Stimulated activated CD4-positive, alpha-beta T cell treated with anti-CD3 and anti-CD28 coated beads, Interleukin-2, amount 100 ng/mL, for 24 hours (primary cell): ENCODE data around the gene PNPLA3.
A peak's percentile ranks its signal among the peaks of the same experiment; 100 is the strongest.

ENCODE experiments used
- DNase-seq, 2 donors: peaks; one replicate each; pipeline ENCODE4 v3.0.0-alpha.2; 2020

The PNPLA3 gene

DNA sequence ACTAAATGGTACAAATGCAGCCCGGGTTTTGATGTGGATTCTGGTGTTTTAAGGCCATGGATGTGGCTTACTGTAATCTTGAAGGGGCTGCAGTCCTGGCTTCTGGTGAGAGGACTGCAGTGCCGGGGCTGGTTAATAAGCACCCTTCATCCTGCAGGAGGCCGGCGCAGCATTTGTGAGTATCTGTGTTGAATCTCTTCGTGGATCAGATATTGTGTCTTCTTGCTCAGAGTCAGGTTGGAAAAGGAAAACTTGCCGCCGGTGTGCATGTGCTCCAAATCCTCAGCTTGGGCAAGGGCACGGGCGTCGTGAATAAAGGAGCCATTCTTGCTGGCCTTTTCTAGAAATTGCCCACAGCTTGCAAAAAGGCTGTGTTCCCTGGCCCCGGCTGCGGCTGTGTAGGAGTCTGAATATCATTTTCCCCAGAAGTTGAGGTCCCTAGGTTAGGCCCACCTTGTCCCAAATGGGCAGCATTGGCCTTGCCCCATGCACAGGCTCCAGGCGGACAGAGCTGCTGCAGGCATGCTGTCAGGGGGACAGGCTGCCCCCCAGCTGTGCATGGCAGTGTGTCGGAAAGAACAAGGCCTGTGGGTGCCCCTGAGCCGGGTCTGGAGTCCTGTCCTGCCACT lies 71.6 kb downstream of the PNPLA3 start:
- no peak for DNase-seq

DNA sequence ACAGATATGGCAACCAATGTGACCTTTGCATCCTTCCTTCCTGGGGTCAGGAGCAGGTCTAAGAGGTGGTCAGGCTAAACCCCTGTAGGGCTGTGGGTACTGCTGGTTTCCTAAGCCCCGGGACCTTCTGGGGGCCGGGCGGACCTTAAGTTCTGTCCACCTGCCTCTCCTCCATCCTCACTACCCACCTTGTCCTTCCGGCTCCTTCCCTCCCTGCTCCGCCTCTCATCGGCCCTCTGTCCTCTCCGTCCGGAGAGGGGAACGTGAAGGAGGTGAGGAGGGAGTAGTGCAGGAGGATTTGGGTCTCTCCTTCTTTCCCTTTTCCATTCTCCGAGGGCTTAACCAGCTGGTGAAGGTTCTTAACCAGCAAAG lies 72.2 kb downstream of the PNPLA3 start:
- no peak for DNase-seq

DNA sequence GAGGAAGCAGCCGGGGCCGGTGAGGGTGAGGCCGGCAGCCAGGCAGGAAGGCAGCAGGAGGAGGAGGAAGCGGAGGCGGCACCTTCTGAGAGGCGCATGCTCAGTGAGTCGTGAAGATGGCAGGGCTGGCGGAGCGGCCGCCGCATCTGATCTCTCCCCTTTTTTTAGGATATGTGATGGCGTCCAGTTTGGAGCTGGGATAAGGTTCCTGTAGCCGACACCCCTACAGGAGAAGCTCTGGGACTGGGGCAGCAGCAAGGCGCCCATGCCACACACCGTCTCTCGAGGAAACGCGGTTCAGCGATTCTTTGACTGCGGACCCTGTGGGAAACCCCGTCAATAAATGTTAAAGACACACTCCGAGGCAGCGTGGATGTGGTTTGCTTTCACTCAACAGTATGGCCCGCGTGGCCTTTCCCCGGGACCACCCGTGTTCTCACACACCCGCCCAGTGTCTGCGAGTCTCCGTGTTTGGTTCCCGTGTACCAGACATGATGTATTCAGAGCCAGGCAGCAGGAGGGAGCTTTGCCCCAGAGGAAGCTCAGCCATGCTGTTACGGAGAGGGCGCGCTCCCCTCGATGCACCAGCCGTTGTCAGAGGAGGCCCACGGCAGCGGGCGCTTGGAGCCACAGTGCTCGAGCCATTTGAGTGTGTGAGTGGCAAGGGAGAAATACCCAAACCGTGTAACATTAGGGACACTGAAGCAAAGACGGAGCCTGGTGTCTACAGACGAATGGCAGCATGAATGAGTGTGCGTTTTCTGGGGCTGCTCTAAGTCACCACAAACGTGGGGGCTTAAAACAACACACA lies 72.8 kb downstream of the PNPLA3 start:
- DNase-seq: peak; percentile 71 to 74

DNA sequence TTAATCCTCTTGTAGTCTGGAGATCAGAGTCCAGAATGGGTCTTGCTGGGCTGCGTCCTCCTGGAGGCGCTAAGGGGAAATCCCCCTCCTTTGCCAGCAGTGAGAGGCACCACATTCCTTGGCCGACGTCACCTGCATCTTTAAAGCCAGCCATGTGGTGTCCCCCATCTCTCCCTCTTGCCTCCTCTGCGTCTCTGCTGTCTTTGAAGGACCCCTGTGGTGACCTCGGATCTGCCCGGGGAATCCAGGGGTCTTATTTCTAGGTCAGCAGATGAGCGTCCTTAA lies 73.3 kb downstream of the PNPLA3 start:
- DNase-seq: no peak
